Stomach (tissue), 4 donors: ENCODE data around the gene WDR48.

Experiments
- CTCF ChIP-seq, 7 experiments: fragments of 450-650 bp in 4 of 7; fragments of 200-600 bp in 3 of 7; sonication (generic) in 3 of 7; IDR thresholded peaks; one replicate each; pipeline ENCODE4 v1.5.1; 2016 to 2019; ENCODE audit warnings: antibody characterized with exemption in 7 of 7, control low read depth in 2 of 7, mild to moderate bottlenecking in 1 of 7
- EP300 ChIP-seq: sonication (generic); formaldehyde crosslinking; IDR thresholded peaks from one replicate; pipeline ENCODE4 v1.6.1; 2017; ENCODE audit warnings: antibody characterized with exemption
- POLR2A ChIP-seq, 4 donors: fragments of 450-650 bp; IDR thresholded peaks; one replicate each; pipeline ENCODE4 v1.6.1; 2016; ENCODE audit warnings: antibody characterized with exemption in 4 of 4, control low read depth in 2 of 4, mild to moderate bottlenecking in 1 of 4, moderate library complexity in 1 of 4
- POLR2AphosphoS5 ChIP-seq, 3 donors: sonication (generic); formaldehyde crosslinking; IDR thresholded peaks; one replicate each; pipeline ENCODE4 v1.6.1; 2016; ENCODE audit warnings: antibody characterized with exemption in 3 of 3

- TF ChIP-seq CTCF (IDR thresholded peaks at IDR 0.05): no peak
- TF ChIP-seq POLR2AphosphoS5 (IDR thresholded peaks at IDR 0.05): no peak
- TF ChIP-seq EP300: no peak
- TF ChIP-seq POLR2A (IDR thresholded peaks at IDR 0.05): no peak
Measured at GRCh38 chr3:39118079-39118478, 66.3 kb downstream of the WDR48 start.
